Measurements from ENCODE around the gene ATG12.
"Not testable (repeated sequence)": the region's sequence is repeated elsewhere in the genome, so short reads cannot be mapped to it uniquely, and the experiment has no call there.

ATG12 gene

GRCh38 chr5:115809946-115810345 lies 31.4 kb downstream of the ATG12 start:
- in situ Hi-C loops (cut with HindIII; ENCODE audit: low sequenced_read_pairs): no loop called here

- in situ Hi-C loops (cut with HindIII; ENCODE audit: low sequenced_read_pairs): not testable (repeated sequence)
Observed at GRCh38 chr5:115808066-115808465, 33.3 kb downstream of the ATG12 start.

GRCh38 chr5:115807654-115808052 lies 33.7 kb downstream of the ATG12 start:
- in situ Hi-C loops (cut with HindIII; ENCODE audit: low sequenced_read_pairs): no loop called here

GRCh38 chr5:115806986-115807653 lies 34.2 kb downstream of the ATG12 start:
- in situ Hi-C loops (cut with HindIII; ENCODE audit: low sequenced_read_pairs): no loop called here

GRCh38 chr5:115801984-115802383 lies 39.4 kb downstream of the ATG12 start:
- in situ Hi-C loops (cut with HindIII; ENCODE audit: low sequenced_read_pairs): no loop called here

GRCh38 chr5:115801152-115801551 lies 40.2 kb downstream of the ATG12 start:
- in situ Hi-C loops (cut with HindIII; ENCODE audit: low sequenced_read_pairs): no loop called here

GRCh38 chr5:115800108-115800507 lies 41.3 kb downstream of the ATG12 start:
- in situ Hi-C loops (cut with HindIII; ENCODE audit: low sequenced_read_pairs): no loop called here

GRCh38 chr5:115798252-115798651 lies 43.1 kb downstream of the ATG12 start:
- in situ Hi-C loops (cut with HindIII; ENCODE audit: low sequenced_read_pairs): no loop called here

GRCh38 chr5:115796656-115797055 lies 44.7 kb downstream of the ATG12 start:
- in situ Hi-C loops (cut with HindIII; ENCODE audit: low sequenced_read_pairs): no loop called here

- in situ Hi-C loops (cut with HindIII; ENCODE audit: low sequenced_read_pairs): no loop called here
Observed at GRCh38 chr5:115795700-115796099, 45.7 kb downstream of the ATG12 start.

- in situ Hi-C loops (cut with HindIII; ENCODE audit: low sequenced_read_pairs): no loop called here
Observed at GRCh38 chr5:115788440-115788839, 52.9 kb downstream of the ATG12 start.

GRCh38 chr5:115787426-115787825 lies 53.9 kb downstream of the ATG12 start:
- in situ Hi-C loops (cut with HindIII; ENCODE audit: low sequenced_read_pairs): no loop called here

GRCh38 chr5:115785381-115786065 lies 55.8 kb downstream of the ATG12 start:
- in situ Hi-C loops (cut with HindIII; ENCODE audit: low sequenced_read_pairs): no loop called here

- in situ Hi-C loops (cut with HindIII; ENCODE audit: low sequenced_read_pairs): no loop called here
Observed at GRCh38 chr5:115778417-115778816, 62.9 kb downstream of the ATG12 start.
